K562 (cell line): Measurements from ENCODE around the gene DTX4. TPM values are rescaled to one million over a fixed set of nuclear protein-coding genes. Genes with fewer than 3 reads are reported as not detected.

ENCODE experiments used
- ARNT ChIP-seq, 2 experiments: fragments of 450-650 bp; IDR thresholded peaks; 2 replicates each; pipeline ENCODE4 v1.6.1; 2016; ENCODE audit warnings: mild to moderate bottlenecking in 1 of 2
- CBFB ChIP-seq: sonication (generic); formaldehyde crosslinking; IDR thresholded peaks from 2 replicates; pipeline ENCODE4 v1.4.0; 2020; ENCODE audit warnings: mild to moderate bottlenecking, missing genetic modification reagents
- EHMT2 ChIP-seq: fragments of 450-650 bp; IDR thresholded peaks from 2 replicates; pipeline ENCODE4 v1.6.1; 2018; ENCODE audit warnings: antibody characterized with exemption
- EWSR1 ChIP-seq: fragments of 450-650 bp; IDR thresholded peaks from 2 replicates; pipeline ENCODE4 v1.6.1; 2018; ENCODE audit warnings: borderline replicate concordance, mild to moderate bottlenecking, low read depth, moderate library complexity; ENCODE audit not compliant: partially characterized antibody
- KAT2B ChIP-seq: IDR thresholded peaks from one replicate; pipeline ENCODE4 v1.6.1; 2012; ENCODE audit warnings: low read depth, mild to moderate bottlenecking, control low read depth, inconsistent platforms, low read length, moderate library complexity
- KLF1 ChIP-seq: fragments of 450-650 bp; IDR thresholded peaks from 2 replicates; pipeline ENCODE4 v1.6.1; 2016; ENCODE audit warnings: missing genetic modification characterization, missing compliant biosample characterization
- MECOM ChIP-seq: fragments of 250-450 bp; sonication (Bioruptor Pico); IDR thresholded peaks from 2 replicates; pipeline ENCODE4 v1.8.0; 2022; ENCODE audit warnings: inconsistent platforms
- MTA3 ChIP-seq: fragments of 450-650 bp; formaldehyde crosslinking; IDR thresholded peaks from 2 replicates; pipeline ENCODE4 v1.6.1; 2017; ENCODE audit warnings: mild to moderate bottlenecking, borderline replicate concordance
- NONO ChIP-seq, 2 experiments: fragments of 200-400 bp in 1 of 2; fragments of 450-650 bp in 1 of 2; formaldehyde crosslinking in 1 of 2; IDR thresholded peaks; 2 replicates each; pipeline ENCODE4 v1.6.1; 2017; ENCODE audit warnings: low read depth in 2 of 2, mild to moderate bottlenecking in 2 of 2, moderate library complexity in 2 of 2, low read length in 1 of 2
- NRF1 ChIP-seq, 2 experiments: fragments of 450-650 bp; IDR thresholded peaks in 1 of 2; conservative IDR thresholded peaks in 1 of 2; 2 replicates each; pipeline ENCODE4 v1.6.1; 2014; ENCODE audit warnings: mild to moderate bottlenecking in 2 of 2
- POLR2H ChIP-seq: IDR thresholded peaks from 2 replicates; pipeline ENCODE4 v1.6.1; 2016; ENCODE audit warnings: missing genetic modification characterization, low read depth, mild to moderate bottlenecking, control low read depth, missing compliant biosample characterization, moderate library complexity
- SMAD2 ChIP-seq: fragments of 150-350 bp; IDR thresholded peaks from 2 replicates; pipeline ENCODE4 v1.6.1; 2014; ENCODE audit warnings: low read depth, mild to moderate bottlenecking, low read length
- SMC3 ChIP-seq: conservative IDR thresholded peaks from 2 replicates; pipeline ENCODE4 v1.6.1; 2011; ENCODE audit warnings: low read depth, low read length, improper control_type of control experiment; ENCODE audit not compliant: insufficient read depth
- SNIP1 ChIP-seq: fragments of 450-650 bp; IDR thresholded peaks from 2 replicates; pipeline ENCODE4 v1.7.1; 2017; ENCODE audit warnings: low read depth, mild to moderate bottlenecking
- TFAP4 ChIP-seq: sonication (generic); formaldehyde crosslinking; IDR thresholded peaks from 2 replicates; pipeline ENCODE4 v1.8.0; 2022; ENCODE audit warnings: missing genetic modification reagents, mild to moderate bottlenecking, moderate library complexity, borderline replicate concordance
- ZBTB43 ChIP-seq: sonication (generic); formaldehyde crosslinking; IDR thresholded peaks from 2 replicates; pipeline ENCODE4 v1.8.0; 2023; ENCODE audit warnings: mild to moderate bottlenecking, missing genetic modification reagents
- ZMIZ1 ChIP-seq, 2 experiments: fragments of 150-350 bp in 1 of 2; IDR thresholded peaks; 2 replicates each; pipeline ENCODE4 v1.6.1; 2012 to 2016; ENCODE audit warnings: low read depth in 2 of 2, low read length in 2 of 2, mild to moderate bottlenecking in 1 of 2, moderate library complexity in 1 of 2
- ZNF197 ChIP-seq: fragments of 200-800 bp; sonication (Bioruptor generic); IDR thresholded peaks from 2 replicates; pipeline ENCODE4 v1.6.1; 2016; ENCODE audit warnings: low read depth, missing genetic modification characterization, missing compliant biosample characterization
- ZNF277 ChIP-seq: fragments of 250-450 bp; sonication (Bioruptor Pico); IDR thresholded peaks from 2 replicates; pipeline ENCODE4 v1.8.0; 2022; ENCODE audit warnings: inconsistent platforms, mild to moderate bottlenecking, moderate library complexity, borderline replicate concordance
- polyA plus RNA-seq, 8 experiments: library from polyadenylated mRNA; depleted of rRNA in 4 of 8; stranded (reverse) in 5 of 8; unstranded in 3 of 8; fragments of >200 nt; fragmentation: Nextera tagmentation in 2 of 8; fragmentation: Illumina TruSeq in 1 of 8; extraction: Ambion mirVana in 2 of 8; extraction: Trizol in 1 of 8; gene quantifications; 2 replicates each; pipeline versions ENCODE4 v1.2.1 to v1.2.3, GENCODE V29; 2011 to 2014; ENCODE audit warnings: inconsistent platforms in 1 of 8, missing spikeins in 1 of 8
- total RNA-seq, 7 experiments: library from RNA; depleted of rRNA in 6 of 7; stranded (reverse); fragments of >200 nt in 6 of 7; fragmentation: Illumina TruSeq in 2 of 7; extraction: Trizol in 2 of 7; gene quantifications; 2 replicates each; pipeline versions ENCODE4 v1.2.1 to v1.2.3, GENCODE V29; 2011 to 2021; ENCODE audit warnings: low replicate concordance in 1 of 7

The DTX4 gene
- total and polyA plus RNA-seq, 9 of the 15 experiments (the other 6 are each of a cell fraction or from before 2014, with no cell fraction given): 0.03 to 0.47 (median 0.04) TPM; not detected in 4

- TF ChIP-seq MTA3: peak; percentile 77; the same call in 1 of the 2 replicates
- TF ChIP-seq EHMT2: no peak
- TF ChIP-seq POLR2H (tag): no peak
- peak; percentile 46; the same call in 1 of the 2 replicates for TF ChIP-seq TFAP4
- TF ChIP-seq CBFB: no peak
- TF ChIP-seq ARNT (IDR thresholded peaks at IDR 0.05): no peak
- TF ChIP-seq KAT2B: no peak
- peak; percentile 87 for TF ChIP-seq SMC3
- TF ChIP-seq KLF1 (tag): no peak
- peak; percentile 82 to 85 for TF ChIP-seq NRF1 (conservative IDR thresholded peaks at IDR 0.05 in 1 of 2, IDR thresholded peaks at IDR 0.05 in 1 of 2)
- no peak for TF ChIP-seq EWSR1
- TF ChIP-seq MECOM: no peak
- no peak for TF ChIP-seq ZBTB43 (CRISPR knock-in tag)
- no peak for TF ChIP-seq SMAD2
- no peak for TF ChIP-seq ZMIZ1 (IDR thresholded peaks at IDR 0.05; ENCODE audit: low read depth in 2 of 2, low read length in 2 of 2)
- no peak for TF ChIP-seq NONO (IDR thresholded peaks at IDR 0.05; ENCODE audit: low read depth in 2 of 2, low read length in 1 of 2)
- TF ChIP-seq ZNF197 (CRISPR knock-in tag): no peak
- TF ChIP-seq SNIP1: 0 out of 2 replicates have a peak, but pooled peaks have one; percentile 10
- TF ChIP-seq ZNF277 (CRISPR knock-in tag): no peak
These were observed at the start of gene DTX4 (continued) for GRCh38 chr11:59171508-59172322.
